Pons (tissue), 1 donor: ENCODE data around the gene CCDC88A.
"Not testable (repeated sequence)": the region's sequence is repeated elsewhere in the genome, so short reads cannot be mapped to it uniquely, and the experiment has no call there.

Experiments
- DNase-seq: peaks from one replicate; pipeline ENCODE4 v3.0.0-alpha.2; 2016; ENCODE audit warnings: low spot score

Gene CCDC88A

DNA sequence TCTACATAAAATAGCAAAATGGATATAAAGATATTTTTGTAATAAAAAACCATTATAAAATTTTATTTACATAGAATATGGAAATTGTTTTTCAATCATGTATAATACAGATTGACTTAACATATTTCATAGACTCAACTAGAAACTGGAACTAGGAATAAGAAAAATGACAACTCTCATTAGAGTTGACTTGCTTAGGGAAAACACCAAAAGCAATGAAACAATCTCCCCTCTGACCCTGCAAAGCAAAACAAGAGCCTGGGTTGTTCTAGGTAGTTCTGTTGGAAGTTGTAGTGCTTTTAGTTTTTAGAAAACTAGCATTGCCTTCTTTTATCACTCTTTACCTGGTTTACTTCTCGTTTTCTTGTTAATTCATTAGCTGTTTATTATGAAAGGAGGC lies 118.4 kb downstream of the CCDC88A start:
- no peak for DNase-seq

DNA sequence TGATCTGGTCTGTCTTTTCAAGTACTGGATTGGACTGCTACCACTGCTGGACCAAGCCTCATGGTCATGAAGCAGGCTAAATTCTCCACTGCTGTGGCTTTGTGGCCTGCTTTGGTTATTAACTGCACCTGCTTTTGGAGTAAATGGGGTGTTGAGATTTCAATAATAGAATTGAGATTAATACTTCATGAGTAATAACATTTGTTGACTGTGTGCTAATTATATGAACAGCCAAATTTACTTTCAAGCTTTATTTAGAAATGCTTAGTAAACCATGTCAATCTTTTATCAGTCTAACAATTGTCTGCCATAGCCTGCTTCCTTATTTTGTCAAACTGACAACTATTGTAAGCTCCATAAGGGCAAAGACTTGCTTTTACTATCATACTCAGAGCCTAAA lies 123.3 kb downstream of the CCDC88A start:
- DNase-seq = no peak

DNA sequence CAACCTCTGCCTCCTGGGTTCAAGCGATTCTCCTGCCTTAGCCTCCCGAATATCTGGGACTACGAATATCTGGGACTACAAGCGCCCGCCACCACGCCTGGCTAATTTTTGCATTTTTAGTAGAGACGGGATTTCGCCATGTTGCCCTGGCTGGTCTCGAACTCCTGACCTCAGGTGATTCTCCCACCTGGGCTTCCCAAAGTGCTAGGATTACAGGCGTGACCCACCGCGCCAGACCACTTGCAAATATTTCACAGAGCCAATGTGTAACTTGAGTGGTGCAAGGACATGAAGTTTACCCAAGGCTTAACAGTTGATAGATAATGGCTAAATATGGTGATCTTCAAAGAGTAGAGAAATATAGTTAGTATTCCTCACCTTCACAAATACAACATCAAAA lies 136.6 kb downstream of the CCDC88A start:
- no peak for DNase-seq

DNA sequence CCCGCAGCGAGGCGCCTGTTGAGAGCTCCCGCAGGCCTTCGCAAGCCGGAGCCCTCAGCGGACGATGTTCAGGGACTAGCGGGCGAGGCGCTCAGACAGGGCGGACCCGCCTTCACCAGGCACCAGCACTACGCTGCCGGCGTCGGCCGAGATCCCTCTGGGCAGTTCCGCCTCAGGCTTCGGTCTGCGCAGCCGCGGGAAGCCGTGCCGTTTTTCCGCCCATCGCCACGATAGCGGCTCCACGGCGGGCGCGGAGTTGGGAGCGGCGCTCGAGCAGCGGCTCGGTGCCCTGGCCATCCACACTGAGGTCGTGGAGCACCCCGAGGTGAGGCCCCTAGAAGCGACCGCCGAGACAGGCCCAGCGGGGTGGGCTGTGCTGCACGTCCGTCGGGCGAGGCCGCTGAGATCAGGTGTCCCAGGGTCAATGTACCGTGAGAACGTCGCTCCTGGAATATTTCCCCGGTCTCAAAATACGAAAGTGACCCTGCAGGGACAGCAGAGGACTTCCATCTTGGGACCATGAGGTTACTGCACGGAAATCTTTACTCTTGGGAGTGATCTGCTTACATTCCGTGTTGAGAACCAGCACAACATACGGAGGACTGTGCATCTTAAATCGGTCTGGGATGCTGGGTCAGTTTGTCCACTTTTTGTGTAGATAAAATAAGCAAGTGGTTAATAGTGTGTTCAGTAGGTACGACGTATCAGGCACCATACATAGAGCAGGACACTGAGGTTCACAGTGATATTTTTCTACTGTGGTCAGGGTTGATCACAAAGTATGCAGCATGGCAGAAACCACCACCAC lies 137.3 kb downstream of the CCDC88A start:
- DNase-seq = peak; percentile 63

DNA sequence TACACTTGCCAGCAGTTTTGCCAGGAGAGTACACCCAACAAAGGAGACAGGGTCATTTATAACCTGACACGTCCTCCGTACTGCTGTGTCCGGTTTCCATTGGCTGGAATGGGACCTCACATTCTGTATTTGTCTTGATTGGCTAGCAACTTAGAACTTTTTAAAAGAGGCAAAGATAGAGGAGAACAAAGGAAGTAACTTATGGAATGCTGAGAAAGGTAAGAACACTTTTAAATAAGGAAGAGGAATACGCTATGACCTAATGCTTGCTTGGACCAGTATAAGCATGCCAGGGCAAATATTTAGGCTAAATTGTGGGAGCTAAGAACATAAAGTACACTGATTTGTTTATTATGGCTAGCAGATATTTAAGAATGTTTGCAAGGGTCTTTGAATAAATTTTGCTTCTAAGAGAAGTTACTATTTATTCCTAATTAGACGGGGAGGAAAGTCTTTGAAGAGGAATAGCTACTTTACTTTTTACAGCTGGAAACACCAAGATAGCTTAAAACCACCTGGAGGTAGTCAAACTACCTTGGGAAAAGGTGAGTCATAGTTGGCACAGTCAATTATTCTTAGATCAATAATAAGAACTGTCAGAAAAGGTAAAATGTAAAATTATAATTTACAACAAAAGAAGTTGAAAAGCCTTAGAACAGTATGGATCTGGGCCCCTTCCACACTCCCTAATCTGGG lies 138.7 kb downstream of the CCDC88A start:
- DNase-seq = not testable (repeated sequence)

DNA sequence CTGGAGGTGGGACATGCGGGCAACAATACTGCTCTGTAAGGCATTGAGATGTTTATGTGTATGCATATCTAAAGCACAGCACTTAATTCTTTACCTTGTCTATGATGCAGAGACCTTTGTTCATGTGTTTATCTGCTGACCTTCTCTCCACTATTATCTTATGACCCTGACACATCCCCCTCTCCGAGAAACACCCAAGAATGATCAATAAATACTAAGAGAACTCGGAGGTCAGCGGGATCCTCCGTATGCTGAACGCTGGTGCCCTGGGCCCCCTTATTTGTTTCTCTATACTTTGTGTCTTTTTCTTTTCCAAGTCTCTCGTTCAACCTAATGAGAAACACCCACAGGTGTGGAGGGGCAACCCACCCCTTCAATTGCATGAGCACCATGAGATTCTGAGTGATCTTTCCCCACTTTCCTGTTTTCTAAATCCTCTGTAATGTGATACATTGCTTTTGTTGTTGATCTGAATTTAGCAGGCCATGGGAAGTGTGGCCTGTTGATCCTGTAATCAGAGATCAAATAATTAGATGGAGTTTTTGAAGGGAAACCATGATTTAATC lies 139.7 kb downstream of the CCDC88A start:
- DNase-seq = not testable (repeated sequence)

DNA sequence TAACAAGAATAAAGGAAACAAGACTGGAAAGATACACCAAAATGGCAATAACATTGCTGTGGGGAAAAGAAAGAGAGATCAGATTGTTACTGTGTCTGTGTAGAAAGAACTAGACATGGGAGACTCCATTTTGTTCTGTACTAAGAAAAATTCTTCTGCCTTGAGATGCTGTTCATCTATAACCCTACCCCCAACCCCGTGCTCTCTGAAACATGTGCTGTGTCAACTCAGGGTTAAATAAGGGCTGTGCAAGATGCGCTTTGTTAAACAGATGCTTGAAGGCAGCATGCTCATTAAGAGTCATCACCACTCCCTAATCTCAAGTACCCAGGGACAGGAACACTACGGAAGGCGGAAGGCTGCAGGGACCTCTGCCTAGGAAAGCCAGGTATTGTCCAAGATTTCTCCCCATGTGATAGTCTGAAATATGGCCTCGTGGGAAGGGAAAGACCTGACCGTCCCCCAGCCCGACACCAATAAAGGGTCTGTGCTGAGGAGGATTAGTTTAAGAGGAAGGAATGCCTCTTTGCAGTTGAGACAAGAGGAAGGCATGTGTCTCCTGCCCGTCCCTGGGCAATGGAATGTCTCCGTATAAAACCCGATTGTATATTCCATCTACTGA lies 140.3 kb downstream of the CCDC88A start:
- not testable (repeated sequence) for DNase-seq

DNA sequence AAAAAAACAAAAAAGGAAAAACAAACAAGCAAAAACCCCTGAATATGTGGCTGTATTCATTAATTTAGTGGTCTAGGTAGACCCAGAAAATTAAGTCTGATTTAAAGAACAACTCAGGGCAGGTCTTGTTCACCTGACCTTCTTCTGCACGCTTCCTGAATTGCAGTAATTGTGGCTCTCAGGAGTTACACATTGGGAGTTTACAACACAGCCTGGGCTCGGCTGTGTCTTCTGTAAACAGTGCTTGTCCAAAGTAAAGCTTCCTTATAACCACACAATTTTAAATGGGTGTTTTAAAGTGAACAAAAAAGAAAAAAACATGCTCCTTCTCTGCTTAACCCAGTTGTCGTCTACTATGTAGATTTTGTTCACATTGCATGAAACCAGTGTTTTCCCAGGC lies 142.3 kb downstream of the CCDC88A start:
- no peak for DNase-seq

DNA sequence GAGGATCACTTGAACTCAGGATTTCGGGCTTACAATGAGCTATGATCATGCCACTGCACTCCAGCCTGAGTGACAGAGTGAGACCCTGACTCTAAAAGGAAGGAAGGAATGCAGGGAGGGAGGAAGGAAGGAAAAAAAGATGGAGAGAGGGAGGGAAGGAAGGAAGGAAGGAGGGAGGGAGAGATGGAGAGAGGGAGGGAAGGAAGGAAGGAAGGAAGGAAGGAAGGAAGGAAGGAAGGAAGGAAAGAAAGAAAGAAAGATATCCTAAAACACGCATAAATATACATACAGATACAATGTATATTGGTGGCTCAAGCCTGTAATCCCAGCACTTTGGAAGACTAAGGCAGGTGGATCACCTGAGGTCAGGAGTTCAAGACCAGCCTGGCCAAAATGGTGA lies 145.3 kb downstream of the CCDC88A start:
- not testable (repeated sequence) for DNase-seq

DNA sequence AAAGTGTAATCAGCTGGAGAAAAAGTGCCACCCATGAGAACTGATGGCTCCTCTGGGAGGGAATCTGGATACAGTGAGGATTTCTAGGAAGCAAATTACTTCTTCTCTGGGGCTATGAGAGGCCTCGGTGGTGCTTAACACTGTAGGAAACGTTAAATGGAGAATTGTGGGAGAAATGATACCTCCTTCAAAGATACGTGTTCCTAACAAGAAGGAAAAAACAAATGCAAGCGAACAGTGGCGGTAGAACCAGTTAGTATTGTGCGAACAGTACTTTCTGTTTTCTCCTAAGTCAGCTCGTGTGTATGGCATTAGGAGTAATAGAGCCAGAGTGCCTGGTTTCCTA lies 150.0 kb downstream of the CCDC88A start:
- DNase-seq = no peak

DNA sequence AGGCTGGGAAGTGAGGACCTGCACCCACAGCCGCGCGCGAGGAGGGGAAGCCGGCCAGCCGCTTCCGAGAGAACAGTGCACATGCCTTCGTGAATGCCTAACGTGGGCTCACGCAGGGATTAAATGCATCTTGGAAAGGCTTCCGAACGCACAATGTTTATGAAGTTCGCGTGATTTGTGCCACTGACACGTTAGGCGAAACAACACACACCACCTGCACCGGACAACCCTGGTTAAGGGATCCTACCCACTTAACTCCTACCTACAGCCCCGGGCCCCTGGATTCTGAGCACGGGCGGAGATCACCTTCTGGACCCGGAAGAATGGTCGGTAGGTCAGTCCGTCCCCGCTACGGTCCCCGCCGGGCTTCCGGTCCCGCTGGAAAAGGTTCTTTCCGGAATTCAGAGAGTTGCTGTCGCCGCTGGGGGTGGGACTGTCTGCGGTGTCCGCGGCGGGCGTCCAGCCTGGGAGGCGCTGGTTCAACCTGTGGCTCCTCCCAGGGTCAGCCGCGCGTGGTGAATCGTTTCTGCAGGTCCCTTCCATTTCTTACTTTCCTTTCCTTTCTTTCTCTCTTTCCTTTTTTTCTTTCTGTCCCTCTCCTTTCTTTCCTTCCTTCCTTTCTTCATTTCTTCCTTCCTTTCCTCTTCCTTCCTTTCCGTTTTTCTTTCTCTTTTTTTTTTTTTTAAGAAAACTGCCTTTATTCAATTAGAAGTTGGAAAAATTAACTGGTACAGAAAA lies 150.6 kb downstream of the CCDC88A start, which contains the start of gene MTIF2:
Gene MTIF2 (minus strand): TSS at position 325 of the 738 bp plus-strand sequence. CDS start 5,373 bp downstream, outside the sequence.
- DNase-seq = peak; percentile 86

DNA sequence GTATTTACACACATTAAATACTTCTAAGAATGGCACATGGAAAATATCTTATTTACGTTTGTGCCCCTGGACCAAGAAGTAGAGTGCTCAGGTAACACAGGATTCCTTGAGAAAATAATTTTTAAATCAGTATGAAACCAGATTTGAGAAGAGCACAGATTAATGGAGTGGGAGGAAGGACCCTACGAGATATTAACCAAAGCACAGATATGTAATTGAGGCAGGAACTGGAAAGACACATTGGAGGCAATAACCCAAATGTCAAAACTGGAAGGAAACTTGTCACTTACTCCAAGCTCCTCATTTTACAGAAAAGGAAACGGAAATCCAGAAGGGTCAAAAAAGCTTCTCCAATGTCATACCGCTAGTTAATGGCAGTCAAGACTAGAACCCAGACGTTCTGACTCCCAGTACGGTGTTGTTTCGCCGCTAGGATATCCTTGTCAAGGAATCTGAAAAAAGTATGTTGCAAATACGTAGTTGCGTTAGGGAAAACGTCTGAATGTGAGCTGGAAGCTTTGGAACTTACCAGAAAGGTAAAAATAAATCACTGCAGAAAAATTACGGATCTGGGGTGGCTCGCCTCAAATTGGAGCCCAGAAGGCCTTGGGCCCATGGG lies 151.3 kb downstream of the CCDC88A start:
- DNase-seq = peak; percentile 22

DNA sequence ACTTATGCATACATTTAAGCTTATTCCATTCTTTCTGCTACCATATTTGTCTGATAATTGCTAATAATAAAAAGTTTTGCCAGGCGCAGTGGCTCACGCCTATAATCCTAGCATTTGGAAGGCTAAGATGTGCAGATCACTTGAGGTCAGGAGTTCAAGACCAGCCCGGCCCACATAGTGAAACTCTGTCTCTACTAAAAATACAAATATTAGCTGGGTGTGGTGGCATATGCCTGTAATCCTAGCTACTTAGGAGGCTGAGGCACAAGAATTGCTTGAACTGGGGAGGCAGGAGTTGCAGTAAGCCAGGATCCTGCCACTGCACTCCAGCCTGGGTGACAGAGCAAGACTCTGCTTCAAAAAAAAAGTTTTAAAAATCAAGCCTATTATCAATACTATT lies 160.1 kb downstream of the CCDC88A start:
- DNase-seq = not testable (repeated sequence)

DNA sequence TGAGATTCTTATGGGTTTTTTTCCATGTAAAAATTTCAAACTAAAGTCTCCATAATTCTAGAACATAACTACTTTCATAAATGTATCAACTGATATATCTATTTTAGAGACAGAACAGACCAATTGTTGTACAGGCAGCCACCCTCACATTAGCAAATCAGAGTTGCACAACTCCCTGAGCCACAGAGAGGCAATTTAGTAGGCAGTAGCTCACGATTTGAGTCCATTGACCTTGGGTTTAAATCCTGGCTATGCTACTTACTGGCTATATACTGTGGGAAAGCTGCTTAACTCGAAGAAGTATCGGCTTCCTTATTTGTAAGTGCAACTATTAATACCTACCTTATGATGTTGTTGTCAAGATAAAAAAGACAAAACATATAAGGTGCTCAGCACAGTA lies 166.8 kb downstream of the CCDC88A start:
- no peak for DNase-seq

DNA sequence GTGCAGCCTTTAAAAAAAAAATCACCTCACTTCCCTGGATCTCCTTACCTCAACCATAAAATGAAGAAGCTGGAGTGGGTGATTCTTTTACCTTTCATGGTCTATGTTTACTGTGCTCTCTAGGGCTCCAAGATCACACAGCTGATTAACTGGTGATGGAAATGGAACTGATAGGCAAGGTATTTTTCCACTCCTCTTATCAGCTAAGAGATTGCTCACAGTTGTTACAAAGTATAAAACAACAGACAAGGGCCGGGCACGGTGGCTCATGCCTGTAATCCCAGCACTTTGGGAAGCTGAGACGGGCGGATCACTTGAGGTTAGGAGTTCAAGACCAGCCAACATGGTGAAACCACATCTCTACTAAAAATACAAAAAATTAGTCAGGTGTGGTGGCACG lies 172.6 kb downstream of the CCDC88A start:
- no peak for DNase-seq

DNA sequence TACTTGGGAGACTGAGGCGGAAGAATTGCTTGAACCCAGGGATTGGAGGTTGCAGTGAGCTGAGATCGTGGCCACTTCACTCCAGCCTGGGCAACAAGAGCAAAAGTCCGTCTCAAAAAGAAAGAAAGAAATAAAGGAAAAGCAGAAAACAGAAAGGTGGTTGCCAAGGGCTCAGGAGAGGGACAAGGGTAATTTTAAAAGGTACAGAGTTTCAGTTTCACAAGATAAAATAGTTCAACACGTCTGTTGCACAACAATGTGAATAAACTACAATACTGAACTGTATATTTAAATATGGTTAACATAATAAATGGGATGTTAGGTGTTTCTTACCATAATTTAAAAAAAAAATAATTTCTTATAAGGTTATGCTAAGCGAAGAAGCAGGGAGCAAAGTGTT lies 174.2 kb downstream of the CCDC88A start:
- no peak for DNase-seq

DNA sequence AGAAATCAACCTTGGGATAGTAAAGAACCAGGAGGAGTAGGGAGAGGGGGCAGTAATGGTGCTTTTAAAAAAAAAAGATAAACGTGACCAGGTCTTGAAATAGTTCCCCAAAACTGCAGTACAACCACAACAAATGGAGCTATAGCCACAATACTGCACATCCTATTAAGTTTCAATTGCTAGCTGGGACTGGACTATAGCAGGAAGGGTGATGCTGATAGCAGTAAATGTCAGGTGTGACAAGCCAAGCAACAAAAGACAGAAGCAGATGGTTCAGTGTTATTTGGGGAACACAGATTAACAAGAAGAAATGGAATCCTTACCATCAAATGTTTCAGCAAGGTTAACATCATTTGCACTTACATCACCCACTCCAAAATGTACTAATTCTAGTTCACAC lies 177.0 kb downstream of the CCDC88A start:
- no peak for DNase-seq

DNA sequence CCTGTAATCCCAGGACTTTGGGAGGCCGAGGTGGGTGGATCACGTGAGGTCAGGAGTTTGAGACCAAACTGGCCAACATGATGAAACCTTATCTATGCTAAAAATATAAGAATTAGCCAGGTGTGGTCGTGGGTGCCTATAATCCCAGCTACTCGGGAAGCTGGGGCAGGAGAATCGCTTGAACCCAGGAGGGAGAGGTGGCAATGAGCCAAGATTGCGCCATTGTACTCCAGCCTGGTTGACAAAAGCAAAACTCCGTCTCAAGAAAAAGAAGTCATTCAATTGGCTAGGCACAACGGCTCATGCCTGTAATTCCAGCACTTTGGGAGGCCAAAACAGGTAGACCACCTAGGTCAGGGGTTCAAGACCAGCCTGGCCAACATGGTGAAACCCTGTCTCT lies 178.1 kb downstream of the CCDC88A start:
- not testable (repeated sequence) for DNase-seq

DNA sequence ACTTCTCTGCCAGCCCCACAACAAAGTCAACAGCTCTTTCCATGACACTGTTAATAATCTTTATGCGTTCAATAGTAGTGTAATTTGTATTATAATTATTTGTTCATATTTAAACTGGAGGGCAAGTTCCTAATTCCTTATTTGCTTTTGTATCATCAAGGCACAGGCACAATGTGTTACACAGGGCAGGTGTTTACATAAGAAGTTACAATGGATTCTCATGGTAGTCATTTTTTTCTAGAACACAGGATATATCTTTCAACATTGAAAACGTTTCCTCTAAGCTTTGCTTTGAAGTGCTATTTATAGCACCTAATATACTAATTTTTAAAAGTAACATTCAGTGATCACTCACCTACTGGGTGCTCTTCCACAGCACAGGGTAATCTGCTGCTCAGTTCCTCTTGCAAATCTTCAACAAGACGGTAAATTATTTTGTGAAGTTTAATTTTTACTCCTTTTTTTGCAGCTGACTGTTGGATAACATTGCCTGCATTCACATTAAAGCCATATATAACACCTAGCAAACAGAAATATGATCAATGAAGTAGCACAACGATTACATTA lies 179.9 kb downstream of the CCDC88A start:
- DNase-seq = no peak
